ENCODE results near the gene TMIGD1. TPM values are rescaled to one million over a fixed set of nuclear protein-coding genes. Genes with fewer than 3 reads are reported as not detected.

The TMIGD1 gene
- total RNA-seq, 1 experiment from 2014 or later = not detected

GRCh38 chr17:30341703-30342249, 7.9 kb upstream of the TMIGD1 start:
- H2AFZ ChIP-seq (ENCODE audit: low read depth, low read length, poor library complexity, severe bottlenecking) = no peak overlapping the region
- no peak overlapping the region for H3K4me3 ChIP-seq (replicated peaks in 1 of 2; ENCODE audit: low read depth in 1 of 2, low read length in 2 of 2)
- H3K9me2 ChIP-seq (ENCODE audit: insufficient read depth) = no peaks in the 10 kb centered on the region
- H3K79me2 ChIP-seq (ENCODE audit: insufficient read depth, low read length) = no peaks in the 10 kb centered on the region
- H3K9me3 ChIP-seq (ENCODE audit: control insufficient read depth in 1 of 2, insufficient read depth in 1 of 2, low read depth in 1 of 2, low read length in 2 of 2) = no peaks in the 10 kb centered on the region
- POLR2A ChIA-PET = interaction anchor here (1.1 kb wide), 1 partner anchor 11 kb away, joined by 3 read pairs; no protein-coding TSS in a partner anchor
- H3K9ac ChIP-seq (ENCODE audit: low read length) = no peak overlapping the region
- DNase-seq (ENCODE audit: low read depth, low spot score) (no peak), ATAC-seq (no peak)
- no peak overlapping the region for H3K27ac ChIP-seq (ENCODE audit: low read depth, low read length)
- no peaks in the 10 kb centered on the region for H3K36me3 ChIP-seq (ENCODE audit: control insufficient read depth in 1 of 2, insufficient read depth in 2 of 2, low read length in 2 of 2)
- CTCF ChIA-PET = interaction anchor here (1.1 to 1.6 kb wide), 3 partner anchors 11 to 484 kb away, joined by 4 to 7 read pairs (median 5); partner anchors contain the start of gene GOSR1
- RAD21 ChIA-PET (ENCODE audit: low non-redundant PET in 1 of 2, low total read pairs in 2 of 2, uncharacterized antibody in 2 of 2, unreplicated experiment in 2 of 2) = no interaction called here
- intact Hi-C loops (cut with micrococcal nuclease) = loop anchor here (2.0 to 5.0 kb wide), 3 partner anchors 211 to 485 kb away; no protein-coding TSS in a partner anchor
- no peak for TF ChIP-seq ATF3 (IDR thresholded peaks at IDR 0.05)
- peaks cover 16 to 23% of the 10 kb centered on the region in 2 experiments; a peak in 3 of 4 replicates for H3K4me1 ChIP-seq (ENCODE audit: control insufficient read depth in 1 of 2, insufficient read depth in 2 of 2, low read length in 2 of 2)
- no peaks in the 10 kb centered on the region for H3K27me3 ChIP-seq (ENCODE audit: insufficient read depth, low read length)
- no peak overlapping the region for H3K4me2 ChIP-seq (ENCODE audit: low read length)
- no peaks in the 10 kb centered on the region for H4K20me1 ChIP-seq (ENCODE audit: insufficient read depth)
- BruUV-seq (replicated peaks) = no TSS peak

- no peak overlapping the region for H3K9ac ChIP-seq (ENCODE audit: low read length)
- TF ChIP-seq MAX (IDR thresholded peaks at IDR 0.05) (no peak), CEBPB (IDR thresholded peaks at IDR 0.05; ENCODE audit: low read depth) (no peak), CBX3 (IDR thresholded peaks at IDR 0.05; ENCODE audit: low read depth) (no peak), POLR2A (IDR thresholded peaks at IDR 0.05; ENCODE audit: borderline replicate concordance, extremely low read depth, insufficient read depth, insufficient read length) (no peak), CTCF (IDR thresholded peaks at IDR 0.05 in 2 of 3, conservative IDR thresholded peaks at IDR 0.05 in 1 of 3; ENCODE audit: borderline replicate concordance in 1 of 3, insufficient read depth in 1 of 3, low read depth in 2 of 3, low read length in 2 of 3) (no peak), EZH2 (IDR thresholded peaks at IDR 0.05) (no peak), SIN3A (IDR thresholded peaks at IDR 0.05; ENCODE audit: low read depth) (no peak), JUND (IDR thresholded peaks at IDR 0.05) (no peak), SP1 (IDR thresholded peaks at IDR 0.05; ENCODE audit: low read depth) (no peak), POLR2AphosphoS5 (IDR thresholded peaks at IDR 0.05; ENCODE audit: low read depth, low read length) (no peak), EZH2phosphoT487 (IDR thresholded peaks at IDR 0.05; ENCODE audit: borderline replicate concordance) (no peak), ZBTB33 (IDR thresholded peaks at IDR 0.05; ENCODE audit: extremely low read depth, insufficient replicate concordance, low read length) (no peak), RAD21 (IDR thresholded peaks at IDR 0.05; ENCODE audit: low read depth) (no peak)
- DNase-seq (ENCODE audit: low read depth, low spot score) = no peak
- RAD21 ChIA-PET (ENCODE audit: low non-redundant PET in 1 of 2, low total read pairs in 2 of 2, uncharacterized antibody in 2 of 2, unreplicated experiment in 2 of 2) = no interaction called here
- no peaks in the 10 kb centered on the region for H3K9me3 ChIP-seq (ENCODE audit: control insufficient read depth in 1 of 2, insufficient read depth in 1 of 2, low read depth in 1 of 2, low read length in 2 of 2)
- ATAC-seq = no peak
- no peak overlapping the region for H3K4me3 ChIP-seq (replicated peaks in 1 of 2; ENCODE audit: low read depth in 1 of 2, low read length in 2 of 2)
- no peaks in the 10 kb centered on the region for H3K36me3 ChIP-seq (ENCODE audit: control insufficient read depth in 1 of 2, insufficient read depth in 2 of 2, low read length in 2 of 2)
- H3K4me1 ChIP-seq (ENCODE audit: control insufficient read depth in 1 of 2, insufficient read depth in 2 of 2, low read length in 2 of 2) = peaks cover 16 to 26% of the 10 kb centered on the region in 2 experiments; a peak in 3 of 4 replicates
- peak overlapping the region; percentile 3; the same call in 1 of the 2 replicates for H3K27ac ChIP-seq (ENCODE audit: low read depth, low read length)
- no peaks in the 10 kb centered on the region for H4K20me1 ChIP-seq (ENCODE audit: insufficient read depth)
- peak overlapping the region; percentile 67 for H3K4me2 ChIP-seq (ENCODE audit: low read length)
- no TSS peak for BruUV-seq (replicated peaks)
- intact Hi-C loops (cut with micrococcal nuclease) = loop anchor here (2.0 to 5.0 kb wide), 3 partner anchors 211 to 486 kb away; no protein-coding TSS in a partner anchor
- peak overlapping the region; percentile 97 for H2AFZ ChIP-seq (ENCODE audit: low read depth, low read length, poor library complexity, severe bottlenecking)
- POLR2A ChIA-PET = interaction anchor here (0.7 to 1.7 kb wide), 3 partner anchors 12 to 136 kb away, joined by 3 to 4 read pairs (median 3); partner anchors contain the start of gene GOSR1
- H3K9me2 ChIP-seq (ENCODE audit: insufficient read depth) = no peaks in the 10 kb centered on the region
- CTCF ChIA-PET = interaction anchor here (1.1 to 2.4 kb wide), 6 partner anchors 10 to 485 kb away, joined by 4 to 9 read pairs (median 6); partner anchors contain the start of genes BLMH and GOSR1
- H3K79me2 ChIP-seq (ENCODE audit: insufficient read depth, low read length) = no peaks in the 10 kb centered on the region
- H3K27me3 ChIP-seq (ENCODE audit: insufficient read depth, low read length) = no peaks in the 10 kb centered on the region
Measured at GRCh38 chr17:30340801-30341356, 7.0 kb upstream of the TMIGD1 start.
